ENCODE data around the gene GPATCH8. TPM values are rescaled to one million over a fixed set of nuclear protein-coding genes. Genes with fewer than 3 reads are reported as not detected.

Gene GPATCH8
- total and polyA plus RNA-seq, 8 donors, result 9.8 to 23.2 (median 13.6) TPM

GRCh38 chr17:44363613-44364159, 139.5 kb downstream of the GPATCH8 start, which contains the start of gene FAM171A2:
Gene FAM171A2, minus strand, starts transcription at chr17:44363853. Its CDS starts 139 bp downstream, at chr17:44363714.
- Histone ChIP-seq H3K36me3 (no peaks in the 10 kb centered on the region), H3K9me3 (no peaks in the 10 kb centered on the region), H3K4me3 (peak within 1 kb of the TSS; percentile 31 to 67 (median 46)), H3K27me3 (no peaks in the 10 kb centered on the region), H3K4me1 (no peaks in the 10 kb centered on the region), H3K27ac (no peak within 1 kb of the TSS)
- FAIRE-seq (no peak), ATAC-seq (peak; percentile 86 to 94 (median 92)), DNase-seq (peak in 5 of 6 donors; percentile 32 to 90 (median 68))
- WGBS, 2 donors, result 0 to 1% methylated on average over 24 to 63 of the region's 63 CpGs
- peak; percentile 48 to 87 (median 64) for TF ChIP-seq CTCF (IDR thresholded peaks at IDR 0.05)
- intact Hi-C loops (cut with DNase I), result no loop called here

- peak; percentile 19 to 46 (median 42) for ATAC-seq
- Histone ChIP-seq H3K9me3 (no peaks in the 10 kb centered on the region), H3K4me1 (no peaks in the 10 kb centered on the region), H3K4me3 (peak overlapping the region; percentile 31 to 67 (median 46)), H3K36me3 (no peaks in the 10 kb centered on the region), H3K27ac (no peak overlapping the region), H3K27me3 (no peaks in the 10 kb centered on the region)
- FAIRE-seq, result no peak
- 2 to 3% methylated on average over 37 to 45 of the region's 45 CpGs for WGBS, 2 donors
- TF ChIP-seq CTCF (IDR thresholded peaks at IDR 0.05), result no peak
- intact Hi-C loops (cut with DNase I), result no loop called here
- DNase-seq, result peak in 2 of 6 donors; percentile 35 to 75
These were observed 140.1 kb downstream of the GPATCH8 start for GRCh38 chr17:44362949-44363612.

- intact Hi-C loops (cut with DNase I), result no loop called here
- DNase-seq (peak in 1 of 6 donors; percentile 66), ATAC-seq (no peak), FAIRE-seq (no peak)
- Histone ChIP-seq H3K4me1 (no peaks in the 10 kb centered on the region), H3K27ac (no peak overlapping the region), H3K4me3 (peak overlapping the region in 1 of 4 donors; percentile 67), H3K27me3 (no peaks in the 10 kb centered on the region), H3K9me3 (no peaks in the 10 kb centered on the region), H3K36me3 (no peaks in the 10 kb centered on the region)
- WGBS, 2 donors, result 34 to 35% methylated on average over 7 to 11 of the region's 11 CpGs
- TF ChIP-seq CTCF (IDR thresholded peaks at IDR 0.05), result no peak
These were observed 140.7 kb downstream of the GPATCH8 start for GRCh38 chr17:44362459-44362948.

GRCh38 chr17:44361292-44362260, 141.6 kb downstream of the GPATCH8 start:
- FAIRE-seq, result no peak
- 60 to 61% methylated on average over 10 to 11 of the region's 11 CpGs for WGBS, 2 donors
- TF ChIP-seq CTCF (IDR thresholded peaks at IDR 0.05), result no peak
- peak in 1 of 6 donors; percentile 48 for DNase-seq
- Histone ChIP-seq H3K9me3 (no peaks in the 10 kb centered on the region), H3K27me3 (no peaks in the 10 kb centered on the region), H3K4me3 (no peak overlapping the region), H3K36me3 (no peaks in the 10 kb centered on the region), H3K4me1 (no peaks in the 10 kb centered on the region), H3K27ac (no peak overlapping the region)
- intact Hi-C loops (cut with DNase I), result no loop called here
- no peak for ATAC-seq

All from pancreas (tissue), 10 donors.